Breast epithelium (tissue), 3 donors: ENCODE measurements around the gene APMAP.

Source experiments
- CTCF ChIP-seq, 3 donors: fragments of 450-650 bp; IDR thresholded peaks; one replicate each; pipeline ENCODE4 v1.5.1; 2016 to 2017; ENCODE audit warnings: antibody characterized with exemption in 3 of 3, mild to moderate bottlenecking in 3 of 3, moderate library complexity in 3 of 3
- POLR2AphosphoS5 ChIP-seq, 3 donors: sonication (generic); formaldehyde crosslinking; IDR thresholded peaks; one replicate each; pipeline ENCODE4 v1.6.1; 2017; ENCODE audit warnings: antibody characterized with exemption in 3 of 3

GRCh38 chr20:24950128-24950835, 42.3 kb downstream of the APMAP start:
- TF ChIP-seq CTCF (IDR thresholded peaks at IDR 0.05) (no peak), POLR2AphosphoS5 (IDR thresholded peaks at IDR 0.05) (no peak)
